ENCODE data around the gene SHISAL2A. TPM values are rescaled to one million over a fixed set of nuclear protein-coding genes. Genes with fewer than 3 reads are reported as not detected.

SHISAL2A gene
- polyA plus RNA-seq, 1 donor = 0.58 TPM

DNA sequence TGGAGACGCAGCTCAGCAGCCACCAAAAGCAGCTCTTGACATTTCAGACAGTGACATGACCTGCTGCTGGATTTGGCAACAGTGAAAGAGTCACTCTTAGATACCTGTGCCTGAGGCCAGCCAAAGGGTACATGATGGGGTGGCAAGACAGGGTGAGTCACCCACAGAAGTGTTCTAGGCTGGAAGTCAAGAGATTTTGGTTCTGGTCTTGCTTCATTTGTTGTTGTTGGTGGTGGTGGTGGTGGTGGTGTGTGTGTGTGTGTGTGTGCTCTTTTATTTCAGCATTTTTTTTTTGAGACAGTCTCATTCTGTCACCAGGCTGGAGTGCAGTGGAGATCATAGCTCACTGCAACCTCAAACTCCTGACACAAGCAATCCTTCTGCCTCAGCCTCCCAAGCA is 25.8 kb downstream of the SHISAL2A start:
- no CpG with 5 or more reads among the region's 1 CpG for WGBS (ENCODE audit: insufficient coverage, low lambda C conversion rate)
- H3K4me3 ChIP-seq (ENCODE audit: low read length) = no peak overlapping the region
- no peaks in the 10 kb centered on the region for H3K36me3 ChIP-seq (ENCODE audit: control insufficient read depth, insufficient read depth, low read length)
- no peaks in the 10 kb centered on the region for H3K9me3 ChIP-seq (ENCODE audit: control insufficient read depth, low read depth, low read length)
- no peaks in the 10 kb centered on the region for H3K27me3 ChIP-seq (ENCODE audit: control insufficient read depth, insufficient read depth, low read length)
- no peak overlapping the region for H3K27ac ChIP-seq (ENCODE audit: low read length)
- DNase-seq = no peak
- no peaks in the 10 kb centered on the region for H3K4me1 ChIP-seq (ENCODE audit: control insufficient read depth, insufficient read depth, low read length)

DNA sequence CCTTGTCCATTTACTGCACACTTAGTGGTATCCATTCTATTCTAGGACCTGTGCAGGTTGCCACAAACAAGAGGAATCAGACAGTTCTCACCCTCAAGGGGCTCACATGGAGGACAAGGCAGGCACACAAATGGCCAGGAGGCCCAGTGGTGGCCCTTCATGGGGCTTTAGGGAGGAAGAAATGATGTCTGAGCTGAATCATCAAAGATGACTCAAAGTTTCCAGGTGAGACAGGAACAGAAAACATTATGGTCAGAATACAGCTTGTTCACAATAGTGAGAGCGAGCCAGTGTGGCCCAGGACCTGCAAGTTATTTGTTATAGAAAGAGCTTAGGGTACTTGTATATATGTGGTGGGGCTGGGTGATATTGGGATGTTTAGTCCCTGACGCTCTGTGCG is 26.4 kb downstream of the SHISAL2A start:
- DNase-seq = no peak
- 100% methylated on average over 1 of the region's 3 CpGs for WGBS (ENCODE audit: insufficient coverage, low lambda C conversion rate)

DNA sequence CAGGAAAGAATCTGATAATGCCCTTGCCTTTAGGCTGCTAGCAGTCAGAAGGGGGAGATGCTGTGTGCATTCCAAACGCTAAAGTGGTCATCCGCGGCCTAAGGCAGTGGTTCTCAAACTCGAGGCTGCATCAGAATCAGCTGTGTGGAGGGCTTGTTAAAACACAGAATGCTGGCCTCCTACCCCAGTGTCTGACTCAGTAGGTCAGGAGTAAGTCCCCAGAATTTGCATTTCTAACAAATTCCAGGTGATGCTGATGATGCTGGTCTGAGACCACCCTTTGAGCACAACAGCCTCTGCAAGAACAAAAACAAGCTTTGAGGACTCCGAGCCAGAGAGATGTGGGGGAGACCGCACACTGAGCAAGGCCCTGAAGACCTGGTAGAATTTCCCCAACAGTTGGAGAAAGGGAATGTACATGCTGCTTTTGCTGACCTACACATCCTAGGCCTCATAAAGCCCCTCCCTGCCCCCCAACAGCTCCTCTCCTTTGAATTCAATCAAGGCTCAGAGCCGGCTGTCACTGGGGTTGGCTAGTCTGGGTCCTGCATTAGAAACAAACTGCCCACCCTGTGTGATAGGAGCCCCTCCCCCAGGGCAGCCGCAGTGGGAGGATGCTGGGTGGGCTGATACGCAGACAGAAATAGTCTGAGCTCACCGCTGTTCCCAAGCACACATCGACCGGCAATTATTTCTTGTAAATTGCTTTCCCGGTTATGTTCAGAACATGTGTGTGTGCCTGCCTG is 27.1 kb downstream of the SHISAL2A start:
- WGBS (ENCODE audit: insufficient coverage, low lambda C conversion rate) = no CpG with 5 or more reads among the region's 13 CpGs
- Histone ChIP-seq H3K27ac (ENCODE audit: low read length) (no peak overlapping the region), H3K4me3 (ENCODE audit: low read length) (no peak overlapping the region), H3K4me1 (ENCODE audit: control insufficient read depth, insufficient read depth, low read length) (no peaks in the 10 kb centered on the region), H3K36me3 (ENCODE audit: control insufficient read depth, insufficient read depth, low read length) (no peaks in the 10 kb centered on the region), H3K9me3 (ENCODE audit: control insufficient read depth, low read depth, low read length) (no peaks in the 10 kb centered on the region), H3K27me3 (ENCODE audit: control insufficient read depth, insufficient read depth, low read length) (no peaks in the 10 kb centered on the region)
- no peak for DNase-seq

More for the DNA sequence above, 26.4 kb downstream of the SHISAL2A start:
- Histone ChIP-seq H3K27me3 (ENCODE audit: control insufficient read depth, insufficient read depth, low read length) (no peaks in the 10 kb centered on the region), H3K9me3 (ENCODE audit: control insufficient read depth, low read depth, low read length) (no peaks in the 10 kb centered on the region), H3K27ac (ENCODE audit: low read length) (no peak overlapping the region), H3K4me3 (ENCODE audit: low read length) (no peak overlapping the region), H3K4me1 (ENCODE audit: control insufficient read depth, insufficient read depth, low read length) (no peaks in the 10 kb centered on the region), H3K36me3 (ENCODE audit: control insufficient read depth, insufficient read depth, low read length) (no peaks in the 10 kb centered on the region)

DNA sequence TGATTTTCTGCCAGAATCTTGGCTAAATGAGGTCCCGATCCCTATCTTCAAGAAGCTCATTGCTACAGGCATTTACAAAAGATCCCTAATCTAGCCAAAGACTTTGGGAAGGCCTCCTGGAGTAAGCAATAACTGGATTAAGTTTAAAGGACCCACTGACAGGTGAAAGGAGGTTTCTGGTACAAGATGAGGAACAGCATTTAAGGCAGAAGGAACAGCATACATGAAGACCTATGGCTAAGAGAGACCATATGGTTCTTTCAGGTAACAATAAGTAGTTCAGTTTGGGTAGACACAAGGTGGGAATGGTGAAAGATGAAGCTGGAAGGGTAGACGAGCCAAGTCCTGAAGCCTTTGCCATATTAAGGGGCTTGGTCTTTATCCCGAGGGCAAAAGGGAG is 27.8 kb downstream of the SHISAL2A start:
- DNase-seq = no peak
- H3K36me3 ChIP-seq (ENCODE audit: control insufficient read depth, insufficient read depth, low read length) = no peaks in the 10 kb centered on the region
- no peaks in the 10 kb centered on the region for H3K27me3 ChIP-seq (ENCODE audit: control insufficient read depth, insufficient read depth, low read length)
- 80% methylated on average over 1 of the region's 3 CpGs for WGBS (ENCODE audit: insufficient coverage, low lambda C conversion rate)
- no peak overlapping the region for H3K27ac ChIP-seq (ENCODE audit: low read length)
- H3K4me1 ChIP-seq (ENCODE audit: control insufficient read depth, insufficient read depth, low read length) = peaks cover 7% of the 10 kb centered on the region
- no peaks in the 10 kb centered on the region for H3K9me3 ChIP-seq (ENCODE audit: control insufficient read depth, low read depth, low read length)
- H3K4me3 ChIP-seq (ENCODE audit: low read length) = no peak overlapping the region

DNA sequence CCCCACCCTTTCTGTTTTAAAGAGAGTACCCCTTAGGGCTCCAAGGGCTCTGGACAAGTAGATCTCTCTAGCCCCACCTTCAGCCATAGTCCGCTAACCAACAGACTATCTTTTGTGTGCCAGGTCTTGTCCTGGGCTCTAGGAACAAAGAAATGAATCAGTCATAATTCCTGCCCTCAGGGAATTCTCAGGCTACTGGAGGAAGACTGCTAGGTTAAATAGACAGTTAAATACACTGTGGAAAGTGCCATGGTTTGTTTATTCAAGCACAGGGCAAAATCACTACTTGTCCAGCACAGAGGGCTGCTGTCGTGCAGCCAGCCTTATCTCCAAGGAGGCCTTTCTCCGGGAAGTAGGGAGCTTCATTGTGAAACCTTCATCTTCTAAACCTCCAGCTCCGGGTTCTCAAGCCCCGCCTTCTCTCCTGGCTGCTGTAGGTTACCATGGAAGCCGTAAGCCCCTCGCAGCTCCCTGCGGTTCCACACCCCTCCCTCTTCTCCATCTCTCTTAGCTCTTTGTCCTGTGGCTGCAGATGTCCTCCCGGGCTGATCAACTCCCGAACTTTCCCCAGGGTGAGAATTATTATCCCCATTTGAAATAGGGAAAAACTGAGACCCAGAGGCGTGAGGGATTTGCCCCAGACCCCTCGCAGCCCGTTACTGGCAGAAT is 29.8 kb downstream of the SHISAL2A start:
- no peak overlapping the region for H3K4me3 ChIP-seq (ENCODE audit: low read length)
- no peaks in the 10 kb centered on the region for H3K36me3 ChIP-seq (ENCODE audit: control insufficient read depth, insufficient read depth, low read length)
- peak; percentile 44 to 72 for DNase-seq
- H3K9me3 ChIP-seq (ENCODE audit: control insufficient read depth, low read depth, low read length) = no peaks in the 10 kb centered on the region
- H3K4me1 ChIP-seq (ENCODE audit: control insufficient read depth, insufficient read depth, low read length) = peaks cover 12% of the 10 kb centered on the region
- no CpG with 5 or more reads among the region's 13 CpGs for WGBS (ENCODE audit: insufficient coverage, low lambda C conversion rate)
- H3K27ac ChIP-seq (ENCODE audit: low read length) = no peak overlapping the region
- H3K27me3 ChIP-seq (ENCODE audit: control insufficient read depth, insufficient read depth, low read length) = no peaks in the 10 kb centered on the region

DNA sequence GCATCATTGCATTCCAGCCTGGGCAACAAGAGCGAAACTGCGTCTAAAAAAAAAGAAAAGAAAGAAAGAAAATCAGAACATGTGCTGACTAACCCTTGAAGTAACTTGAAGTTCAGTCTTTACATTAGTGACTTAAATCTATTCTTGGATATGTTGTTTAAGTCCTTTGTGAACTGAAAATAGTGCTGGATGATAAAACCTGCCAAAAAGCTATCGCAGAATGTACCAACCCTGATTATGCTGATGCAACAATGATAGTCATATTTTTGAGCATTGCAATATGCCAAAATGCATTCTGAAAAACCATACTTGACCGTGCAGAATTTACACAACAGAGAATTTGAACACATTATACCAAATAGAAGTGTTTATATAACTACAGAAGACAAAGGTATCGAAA is 30.7 kb downstream of the SHISAL2A start:
- WGBS (ENCODE audit: insufficient coverage, low lambda C conversion rate) = 100% methylated on average over 2 of the region's 5 CpGs
- peaks cover 18% of the 10 kb centered on the region for H3K4me1 ChIP-seq (ENCODE audit: control insufficient read depth, insufficient read depth, low read length)
- no peak overlapping the region for H3K27ac ChIP-seq (ENCODE audit: low read length)
- no peaks in the 10 kb centered on the region for H3K36me3 ChIP-seq (ENCODE audit: control insufficient read depth, insufficient read depth, low read length)
- no peaks in the 10 kb centered on the region for H3K9me3 ChIP-seq (ENCODE audit: control insufficient read depth, low read depth, low read length)
- H3K4me3 ChIP-seq (ENCODE audit: low read length) = no peak overlapping the region
- no peaks in the 10 kb centered on the region for H3K27me3 ChIP-seq (ENCODE audit: control insufficient read depth, insufficient read depth, low read length)
- DNase-seq = no peak

DNA sequence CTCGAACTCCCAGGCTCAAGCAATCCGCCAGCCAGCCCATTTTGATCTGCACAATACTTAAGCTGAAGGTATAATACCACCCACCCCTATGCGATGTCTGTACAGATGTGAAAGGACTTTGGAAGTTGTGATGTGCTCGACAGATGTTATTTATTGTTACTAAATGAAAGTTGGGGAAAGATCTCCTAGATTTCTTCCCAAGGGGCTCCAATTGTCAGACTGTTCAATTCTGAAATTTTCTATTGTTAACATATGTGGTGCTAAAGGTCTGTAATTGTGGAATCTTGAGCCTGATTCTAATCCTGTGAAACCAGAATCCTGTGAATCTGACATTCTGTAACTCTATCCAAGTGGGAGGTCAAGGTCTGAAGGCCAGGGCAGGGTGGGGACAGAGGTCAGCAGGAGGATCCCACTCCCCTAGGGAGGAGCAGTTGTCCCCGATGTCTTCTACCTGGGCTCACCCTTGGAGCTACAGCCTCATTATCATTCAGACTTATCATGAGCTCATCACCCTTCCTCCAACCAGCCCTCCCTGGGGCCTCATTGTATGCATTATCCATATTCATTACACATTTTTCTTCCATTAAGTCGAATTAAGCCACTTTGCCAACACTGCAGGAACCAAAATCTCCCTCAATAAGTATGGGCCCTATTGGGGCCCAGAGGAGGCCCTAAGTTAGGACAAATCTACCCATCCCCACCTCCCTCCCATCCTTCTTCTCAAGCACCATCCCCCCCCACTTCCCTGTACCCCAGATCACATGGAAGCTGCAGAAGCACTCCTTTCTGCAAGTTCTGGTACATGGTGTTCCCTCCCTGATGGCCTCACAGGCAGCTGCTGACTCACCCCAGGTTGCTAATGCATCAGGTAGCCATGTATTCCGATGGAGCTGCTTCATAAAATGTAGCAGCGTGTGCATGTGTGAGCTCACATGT is 32.3 kb downstream of the SHISAL2A start:
- peak in 1 of 2 donors; percentile 41 for DNase-seq
- Histone ChIP-seq H3K4me1 (ENCODE audit: control insufficient read depth, insufficient read depth, low read length) (peaks cover 20% of the 10 kb centered on the region), H3K9me3 (ENCODE audit: control insufficient read depth, low read depth, low read length) (no peaks in the 10 kb centered on the region), H3K27ac (ENCODE audit: low read length) (no peak overlapping the region), H3K27me3 (ENCODE audit: control insufficient read depth, insufficient read depth, low read length) (no peaks in the 10 kb centered on the region), H3K4me3 (ENCODE audit: low read length) (no peak overlapping the region), H3K36me3 (ENCODE audit: control insufficient read depth, insufficient read depth, low read length) (no peaks in the 10 kb centered on the region)
- WGBS (ENCODE audit: insufficient coverage, low lambda C conversion rate) = 75% methylated on average over 1 of the region's 8 CpGs

DNA sequence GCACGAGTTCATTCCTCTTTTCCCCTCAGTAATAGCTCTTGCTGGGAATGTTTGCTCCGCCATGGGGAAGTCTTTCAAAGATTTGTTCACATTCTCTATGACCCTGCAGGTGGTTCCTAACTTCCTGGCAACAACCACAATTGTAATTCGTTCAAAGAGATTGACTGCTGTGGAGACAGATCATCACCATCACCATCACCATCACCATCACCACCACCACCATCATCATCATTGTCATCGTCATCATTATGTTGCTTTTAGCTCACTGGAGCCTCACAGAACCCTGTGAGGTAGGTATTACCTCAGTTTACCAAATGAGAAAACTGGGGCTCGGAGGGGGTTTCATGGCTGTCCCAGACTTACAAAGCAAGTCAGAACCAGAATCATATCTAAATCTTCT is 34.3 kb downstream of the SHISAL2A start:
- WGBS (ENCODE audit: insufficient coverage, low lambda C conversion rate) = 100% methylated on average over 1 of the region's 5 CpGs

DNA sequence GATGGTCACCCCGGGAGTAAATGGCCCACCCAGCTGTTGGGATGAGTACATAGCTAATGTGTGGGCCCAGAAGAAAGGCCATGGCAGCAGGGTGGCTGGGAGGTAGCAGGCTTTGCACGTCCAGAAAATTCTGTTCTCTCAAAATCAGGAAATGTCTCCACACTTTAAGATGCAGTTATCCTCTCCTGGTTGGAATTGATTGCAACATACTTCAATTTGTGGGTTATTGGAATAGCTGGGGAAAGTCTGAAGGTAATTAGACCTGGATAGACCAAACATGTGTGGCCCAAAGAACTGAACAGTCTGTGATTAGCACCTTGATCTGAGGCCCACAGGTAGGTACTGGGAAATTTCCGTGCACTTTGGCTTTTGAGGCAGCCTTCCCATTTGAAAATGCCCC is 35.0 kb downstream of the SHISAL2A start:
- Histone ChIP-seq H3K9me3 (ENCODE audit: control insufficient read depth, low read depth, low read length) (no peaks in the 10 kb centered on the region), H3K4me1 (ENCODE audit: control insufficient read depth, insufficient read depth, low read length) (peaks cover 20% of the 10 kb centered on the region), H3K4me3 (ENCODE audit: low read length) (no peak overlapping the region), H3K27me3 (ENCODE audit: control insufficient read depth, insufficient read depth, low read length) (no peaks in the 10 kb centered on the region), H3K36me3 (ENCODE audit: control insufficient read depth, insufficient read depth, low read length) (no peaks in the 10 kb centered on the region), H3K27ac (ENCODE audit: low read length) (no peak overlapping the region)
- peak in 1 of 2 donors; percentile 31 for DNase-seq
- WGBS (ENCODE audit: insufficient coverage, low lambda C conversion rate) = no CpG with 5 or more reads among the region's 3 CpGs

More for the DNA sequence above, 34.3 kb downstream of the SHISAL2A start:
- H3K4me1 ChIP-seq (ENCODE audit: control insufficient read depth, insufficient read depth, low read length) = peaks cover 20% of the 10 kb centered on the region
- no peaks in the 10 kb centered on the region for H3K36me3 ChIP-seq (ENCODE audit: control insufficient read depth, insufficient read depth, low read length)
- no peak for DNase-seq
- no peaks in the 10 kb centered on the region for H3K27me3 ChIP-seq (ENCODE audit: control insufficient read depth, insufficient read depth, low read length)
- H3K27ac ChIP-seq (ENCODE audit: low read length) = no peak overlapping the region
- H3K4me3 ChIP-seq (ENCODE audit: low read length) = no peak overlapping the region
- no peaks in the 10 kb centered on the region for H3K9me3 ChIP-seq (ENCODE audit: control insufficient read depth, low read depth, low read length)

DNA sequence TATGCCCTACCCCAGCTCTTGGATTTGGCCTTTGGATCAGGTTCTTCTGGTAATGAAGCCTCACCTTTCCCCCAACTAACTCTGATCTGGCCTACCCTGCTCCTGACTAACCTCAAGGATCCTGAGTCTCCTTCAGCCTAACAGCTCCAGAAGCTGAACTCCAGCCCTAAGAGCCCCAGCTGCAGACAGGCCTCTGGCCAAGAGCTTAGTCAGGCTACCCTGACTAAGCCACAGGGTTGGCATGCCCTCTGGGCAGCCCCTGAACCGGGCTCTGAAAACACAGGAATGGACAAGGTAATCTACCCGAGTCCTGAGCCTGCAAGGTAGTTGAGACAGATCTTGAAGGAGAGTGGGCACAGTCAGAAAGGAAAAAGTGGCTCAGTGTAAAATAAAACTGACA is 35.7 kb downstream of the SHISAL2A start:
- Histone ChIP-seq H3K9me3 (ENCODE audit: control insufficient read depth, low read depth, low read length) (no peaks in the 10 kb centered on the region), H3K4me1 (ENCODE audit: control insufficient read depth, insufficient read depth, low read length) (peaks cover 20% of the 10 kb centered on the region), H3K27me3 (ENCODE audit: control insufficient read depth, insufficient read depth, low read length) (no peaks in the 10 kb centered on the region), H3K4me3 (ENCODE audit: low read length) (no peak overlapping the region), H3K27ac (ENCODE audit: low read length) (no peak overlapping the region), H3K36me3 (ENCODE audit: control insufficient read depth, insufficient read depth, low read length) (no peaks in the 10 kb centered on the region)
- DNase-seq = no peak
- WGBS (ENCODE audit: insufficient coverage, low lambda C conversion rate) = no CpG with 5 or more reads among the region's 2 CpGs
